Neural crest cell (in vitro differentiated cells): ENCODE results near the gene ZNF254. TPM values are rescaled to one million over a fixed set of nuclear protein-coding genes. Genes with fewer than 3 reads are reported as not detected.
"Not testable (repeated sequence)": the region's sequence is repeated elsewhere in the genome, so short reads cannot be mapped to it uniquely, and the experiment has no call there.

Experiments used
- DNase-seq: peaks from one replicate; pipeline ENCODE4 v3.0.0; 2021; ENCODE audit warnings: low read depth, mixed read lengths, low spot score
- H3K27ac Mint-ChIP-seq: one replicate; pipeline ENCODE4 v1.8.0; 2021; ENCODE audit warnings: mild to moderate bottlenecking, mixed read lengths; ENCODE audit not compliant: unreplicated experiment
- H3K27me3 Mint-ChIP-seq: 2 replicates; pipeline ENCODE4 v1.8.0; 2021; ENCODE audit warnings: low read depth, mild to moderate bottlenecking, mixed read lengths
- H3K36me3 Mint-ChIP-seq: 2 replicates; pipeline ENCODE4 v1.8.0; 2021; ENCODE audit warnings: low read depth, mild to moderate bottlenecking, mixed read lengths
- H3K4me1 Mint-ChIP-seq: 2 replicates; pipeline ENCODE4 v1.8.0; 2021; ENCODE audit warnings: mixed read lengths
- H3K4me3 Mint-ChIP-seq: one replicate; pipeline ENCODE4 v1.8.0; 2021; ENCODE audit warnings: mild to moderate bottlenecking, mixed read lengths
- H3K9me3 Mint-ChIP-seq: 2 replicates; pipeline ENCODE4 v1.8.0; 2021; ENCODE audit warnings: mixed read lengths
- CTCF ChIP-seq: fragments of 200-600 bp; sonication (generic); conservative IDR thresholded peaks from 2 replicates; pipeline ENCODE4 v1.5.0; 2021; ENCODE audit warnings: antibody characterized with exemption, mild to moderate bottlenecking
- total RNA-seq: library from RNA; stranded (reverse); gene quantifications from 2 replicates; pipeline ENCODE4 v1.2.1, GENCODE V29; 2021

Gene ZNF254
- total RNA-seq, 1 donor from 2014 or later, result 36.8 TPM

- TF ChIP-seq CTCF, result no peak
- Mint-ChIP-seq H3K36me3 (peaks cover 41% of the 10 kb centered on the region), H3K27ac (no peak overlapping the region), H3K4me1 (peaks cover 19% of the 10 kb centered on the region), H3K4me3 (no peak overlapping the region), H3K27me3 (no peaks in the 10 kb centered on the region), H3K9me3 (peaks cover 7% of the 10 kb centered on the region)
- DNase-seq, result no peak
Observed at GRCh38 chr19:24098359-24098758, 11.4 kb downstream of the ZNF254 start.

GRCh38 chr19:24099829-24100228 lies 12.8 kb downstream of the ZNF254 start:
- Mint-ChIP-seq H3K4me1 (peaks cover 13% of the 10 kb centered on the region), H3K27me3 (no peaks in the 10 kb centered on the region), H3K9me3 (peaks cover 6% of the 10 kb centered on the region), H3K27ac (no peak overlapping the region), H3K36me3 (peaks cover 46% of the 10 kb centered on the region), H3K4me3 (no peak overlapping the region)
- TF ChIP-seq CTCF, result no peak
- no peak for DNase-seq

- not testable (repeated sequence) for H3K4me3 Mint-ChIP-seq, DNase-seq, H3K27me3 Mint-ChIP-seq, H3K27ac Mint-ChIP-seq, H3K4me1 Mint-ChIP-seq, H3K9me3 Mint-ChIP-seq
- H3K36me3 Mint-ChIP-seq, result peaks cover 44% of the 10 kb centered on the region
Observed at GRCh38 chr19:24100597-24100996, 13.6 kb downstream of the ZNF254 start.

- TF ChIP-seq CTCF, result no peak
- no peaks in the 10 kb centered on the region for H3K27me3 Mint-ChIP-seq
- no peak overlapping the region for H3K27ac Mint-ChIP-seq
- no peak overlapping the region for H3K4me3 Mint-ChIP-seq
- DNase-seq, result no peak
- peaks cover 46% of the 10 kb centered on the region for H3K36me3 Mint-ChIP-seq
- peaks cover 3% of the 10 kb centered on the region for H3K9me3 Mint-ChIP-seq
- peaks cover 5% of the 10 kb centered on the region for H3K4me1 Mint-ChIP-seq
Observed at GRCh38 chr19:24101459-24102115, 14.6 kb downstream of the ZNF254 start.

GRCh38 chr19:24127601-24128000 lies 40.6 kb downstream of the ZNF254 start:
- TF ChIP-seq CTCF, result no peak
- DNase-seq, result no peak

GRCh38 chr19:24140099-24140498 lies 53.1 kb downstream of the ZNF254 start:
- peaks cover 4% of the 10 kb centered on the region for H3K27me3 Mint-ChIP-seq
- H3K9me3 Mint-ChIP-seq, result peaks cover 27% of the 10 kb centered on the region
- no peak overlapping the region for H3K4me3 Mint-ChIP-seq
- no peak overlapping the region for H3K27ac Mint-ChIP-seq
- no peak for DNase-seq
- peaks cover 69% of the 10 kb centered on the region for H3K36me3 Mint-ChIP-seq
- H3K4me1 Mint-ChIP-seq, result no peaks in the 10 kb centered on the region
- TF ChIP-seq CTCF, result no peak

More at GRCh38 chr19:24127601-24128000, 40.6 kb downstream of the ZNF254 start:
- peaks cover 34% of the 10 kb centered on the region for H3K9me3 Mint-ChIP-seq
- peaks cover 5% of the 10 kb centered on the region for H3K27me3 Mint-ChIP-seq
- peak overlapping the region; percentile 21 for H3K4me3 Mint-ChIP-seq
- no peaks in the 10 kb centered on the region for H3K4me1 Mint-ChIP-seq
- peaks cover 77% of the 10 kb centered on the region for H3K36me3 Mint-ChIP-seq
- H3K27ac Mint-ChIP-seq, result no peak overlapping the region
